GM21723 (cell line): ENCODE data around the gene GGTA1.
"Not testable (repeated sequence)": the region's sequence is repeated elsewhere in the genome, so short reads cannot be mapped to it uniquely, and the experiment has no call there.

ENCODE experiments used
- ATAC-seq: cut with Tn5 transposase; IDR thresholded peaks from one replicate; pipeline ENCODE4 v1.9.1; 2021; ENCODE audit warnings: mild to moderate bottlenecking, moderate library complexity; ENCODE audit not compliant: unreplicated experiment

The GGTA1 gene

DNA sequence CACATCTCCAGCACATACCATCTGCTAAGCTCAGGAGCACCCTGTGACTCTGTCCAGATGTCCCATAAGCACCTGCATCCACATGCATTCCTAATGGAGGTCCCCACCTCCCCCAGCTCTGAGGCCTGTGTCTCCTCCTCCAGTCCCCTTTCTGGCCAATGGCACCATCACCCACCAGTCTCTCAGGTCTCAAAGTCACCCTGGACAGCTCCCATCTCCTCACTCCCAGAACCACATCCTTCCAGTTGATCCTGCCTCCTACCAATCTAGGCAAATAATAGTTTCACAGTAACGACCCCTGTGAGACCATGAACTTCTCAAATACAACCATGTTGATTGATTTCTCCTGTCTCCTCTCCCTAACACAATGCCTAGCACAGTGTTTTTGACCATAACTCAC lies 40.1 kb downstream of the GGTA1 start:
- ATAC-seq: no peak

DNA sequence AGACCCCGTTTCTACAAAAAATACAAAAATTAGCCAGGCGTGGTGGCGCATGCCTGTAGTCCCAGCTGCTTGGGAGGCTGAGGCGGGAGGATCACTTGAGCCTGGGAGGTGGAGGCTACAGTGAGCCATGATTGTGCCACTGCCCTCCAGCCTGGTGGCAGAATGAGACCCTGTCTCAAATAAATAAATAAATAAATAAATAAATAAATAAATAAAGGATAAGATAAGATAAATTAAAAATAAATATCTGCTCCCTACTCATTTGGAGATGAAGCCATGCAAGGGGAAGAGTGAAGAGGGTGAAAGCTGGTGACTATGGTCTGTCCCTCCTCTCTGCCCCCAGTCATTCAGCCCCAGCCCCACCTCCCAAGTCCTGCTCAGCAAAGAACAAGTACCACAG lies 41.2 kb downstream of the GGTA1 start:
- not testable (repeated sequence) for ATAC-seq

DNA sequence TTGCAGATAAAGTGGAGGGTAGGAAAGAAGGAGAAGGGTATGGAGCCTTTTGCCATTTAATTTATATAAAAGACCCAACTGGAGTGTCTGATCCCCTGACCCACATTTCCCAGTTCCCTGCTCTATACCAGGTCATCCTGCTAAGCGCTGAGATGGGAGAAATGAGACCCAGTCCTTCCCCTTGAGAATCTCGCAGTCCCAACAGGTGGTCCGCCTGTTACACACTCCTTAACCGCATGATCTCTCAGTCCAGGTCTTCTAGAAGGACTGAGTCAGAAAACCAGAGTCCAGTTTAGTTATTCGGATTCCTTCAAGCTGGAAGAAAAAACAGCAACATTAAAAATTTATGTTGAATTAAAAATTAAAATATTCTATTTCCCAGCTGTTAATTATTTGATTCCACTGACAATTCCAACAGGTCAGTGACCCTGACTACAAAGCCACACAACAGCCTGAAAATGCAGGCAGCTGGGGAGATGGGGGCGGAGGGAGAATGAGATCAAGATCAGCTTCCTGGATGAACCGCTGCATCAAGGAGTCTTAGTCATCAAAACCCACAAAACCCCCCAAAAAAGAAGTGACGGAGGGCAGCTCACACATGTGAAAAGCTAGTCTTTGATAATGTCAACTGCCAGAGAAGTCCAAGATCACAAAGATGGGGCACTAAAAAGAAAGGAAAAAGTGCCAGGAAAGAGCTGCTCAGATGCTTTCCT lies 44.0 kb downstream of the GGTA1 start:
- ATAC-seq: no peak

DNA sequence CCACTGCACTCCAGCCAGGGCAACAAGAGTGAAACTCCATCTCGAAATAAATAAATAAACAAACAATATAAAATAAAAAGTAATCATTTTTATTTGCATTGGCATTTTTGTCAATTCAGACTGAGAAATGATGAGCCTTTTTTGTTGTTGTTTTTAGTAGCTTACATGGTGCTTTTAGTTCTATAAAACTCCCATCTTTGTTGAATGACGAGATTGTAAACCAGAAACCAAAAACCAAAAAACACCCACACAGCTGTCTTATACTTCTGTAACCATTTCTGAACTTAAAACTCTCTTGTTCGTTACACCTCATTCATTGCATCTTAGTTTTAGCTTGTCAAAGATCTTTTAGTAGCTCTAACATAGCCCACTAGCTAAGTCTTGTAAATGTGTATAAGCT lies 44.7 kb downstream of the GGTA1 start:
- no peak for ATAC-seq

DNA sequence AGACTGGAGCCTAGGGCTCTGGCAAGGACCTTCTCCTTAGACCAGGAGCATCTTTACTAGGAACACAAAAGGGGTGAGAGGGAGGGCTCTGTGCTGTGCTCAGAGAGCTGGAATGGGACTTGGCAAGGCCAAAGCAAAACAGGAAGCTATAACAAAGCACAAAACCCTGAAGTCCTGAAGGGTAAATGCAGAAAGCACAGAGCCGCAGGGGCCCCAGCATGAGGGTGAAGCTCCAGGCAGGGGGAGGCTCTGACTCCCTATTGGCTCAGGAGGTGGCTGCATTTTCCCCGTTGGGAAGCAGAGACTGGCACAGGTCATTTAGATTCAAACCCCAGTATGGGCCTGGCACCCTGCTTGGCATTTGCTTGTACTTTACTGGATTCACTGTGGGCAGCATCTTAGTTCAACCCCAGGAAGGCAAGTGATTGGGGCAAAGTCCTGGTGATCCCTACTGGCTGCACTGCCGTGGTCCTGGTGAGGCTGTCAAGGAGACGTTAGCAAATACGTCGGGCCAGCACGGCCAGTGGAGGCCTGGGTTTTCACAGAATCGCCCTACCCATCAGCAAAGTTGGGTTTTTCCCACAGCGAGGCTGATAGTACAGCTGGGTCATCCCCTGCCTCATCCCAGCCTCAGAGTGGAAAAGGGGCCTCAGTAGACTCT lies 46.3 kb downstream of the GGTA1 start:
- no peak for ATAC-seq

DNA sequence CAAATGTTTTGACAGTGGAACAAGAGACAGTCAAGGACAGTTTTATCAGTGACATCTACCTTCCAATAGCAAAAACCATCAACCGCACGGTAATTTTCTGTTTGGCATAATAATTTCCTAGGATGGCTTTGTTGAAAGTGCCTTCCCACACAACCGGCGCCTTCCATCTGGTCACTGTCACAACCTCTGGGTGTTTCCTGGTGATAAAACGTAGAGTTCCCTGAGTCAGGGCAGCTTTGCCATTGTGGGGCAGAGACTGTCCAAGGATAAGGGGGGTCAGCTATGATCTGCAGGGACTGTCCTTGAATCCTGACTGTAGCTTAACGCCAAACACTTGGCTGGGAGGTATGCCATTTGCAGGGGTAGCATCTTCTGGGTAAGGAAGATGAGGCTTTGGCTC lies 47.6 kb downstream of the GGTA1 start:
- ATAC-seq: no peak

DNA sequence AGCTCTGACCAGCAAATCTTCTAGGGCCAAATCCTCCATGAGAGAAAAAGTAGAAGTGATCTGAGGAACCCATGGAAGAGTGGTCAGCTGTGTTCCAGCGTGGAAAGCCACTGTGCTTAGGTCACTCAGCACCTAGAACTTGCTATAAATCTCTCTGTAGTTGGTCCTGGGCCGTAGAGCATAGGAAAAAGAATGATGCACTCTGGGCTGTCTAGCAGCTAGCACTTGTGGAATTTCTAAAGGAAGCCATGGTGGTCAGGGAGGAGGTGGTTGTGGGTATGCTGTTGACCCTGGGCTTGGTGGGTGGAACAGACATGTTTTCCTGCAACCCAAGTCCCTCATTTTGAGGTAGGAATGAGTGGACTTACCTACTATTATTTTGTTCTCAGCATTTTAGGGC lies 48.1 kb downstream of the GGTA1 start:
- ATAC-seq: no peak

DNA sequence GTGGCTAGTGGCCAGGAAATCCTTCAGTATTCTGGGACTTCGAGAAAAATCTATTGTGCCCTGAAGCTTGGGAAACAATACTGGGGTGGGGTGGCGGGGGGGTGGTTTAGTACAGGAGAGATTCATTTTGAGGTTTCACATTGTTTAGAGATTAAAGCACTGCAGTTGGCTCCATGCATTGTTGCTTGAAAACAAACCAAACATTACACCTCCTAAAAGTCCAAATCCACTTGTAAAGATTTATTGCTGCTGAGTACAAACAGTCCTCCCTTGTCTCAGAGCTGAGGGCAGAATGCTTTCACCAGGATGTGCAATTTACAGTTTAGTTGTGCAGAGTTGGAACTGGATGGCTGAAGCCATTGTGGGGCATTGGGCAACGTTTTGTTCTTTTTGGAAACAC lies 49.4 kb downstream of the GGTA1 start:
- ATAC-seq: no peak

DNA sequence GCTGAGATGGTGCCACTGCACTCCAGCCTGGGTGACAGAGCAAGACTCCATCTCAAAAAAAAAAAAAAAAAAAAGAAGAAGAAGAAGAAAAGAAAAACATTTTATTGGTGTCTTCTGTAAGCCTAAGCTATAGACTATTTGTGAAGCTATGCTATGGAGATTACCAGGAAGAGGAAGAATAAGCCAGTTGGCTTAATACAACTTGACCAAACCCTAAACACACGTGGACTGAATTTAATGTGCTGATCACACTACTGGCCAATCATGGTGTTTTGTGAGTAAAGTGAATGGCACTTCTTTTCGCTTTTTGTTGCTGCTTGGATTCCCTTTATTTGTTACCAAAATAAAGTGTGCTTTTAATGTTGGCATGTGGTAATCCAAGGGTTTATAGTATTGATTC lies 49.9 kb downstream of the GGTA1 start:
- ATAC-seq: no peak

DNA sequence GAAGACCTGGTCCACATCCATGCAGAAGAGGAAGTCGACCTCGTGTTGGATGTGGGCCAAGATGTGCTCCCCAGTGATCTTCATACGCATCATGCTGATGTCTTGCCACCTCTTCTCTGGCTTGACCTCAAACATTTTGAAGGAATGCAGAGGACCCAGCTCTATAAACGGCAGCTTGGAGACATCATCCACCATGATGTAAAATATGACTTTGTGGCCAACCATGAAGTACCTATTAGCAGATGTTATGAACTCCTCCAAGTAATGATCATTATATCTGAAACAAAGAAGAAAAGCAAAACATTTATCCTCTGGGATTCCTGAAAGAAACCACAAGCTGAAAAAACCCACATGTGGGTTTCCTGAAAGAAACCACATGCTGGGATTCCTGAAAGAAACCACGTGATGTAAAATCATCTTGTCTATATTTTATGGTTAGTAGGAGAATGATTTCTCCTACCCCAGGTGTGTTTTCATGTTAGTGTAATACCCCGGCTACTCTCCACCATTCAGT lies 52.3 kb downstream of the GGTA1 start:
- ATAC-seq: no peak

DNA sequence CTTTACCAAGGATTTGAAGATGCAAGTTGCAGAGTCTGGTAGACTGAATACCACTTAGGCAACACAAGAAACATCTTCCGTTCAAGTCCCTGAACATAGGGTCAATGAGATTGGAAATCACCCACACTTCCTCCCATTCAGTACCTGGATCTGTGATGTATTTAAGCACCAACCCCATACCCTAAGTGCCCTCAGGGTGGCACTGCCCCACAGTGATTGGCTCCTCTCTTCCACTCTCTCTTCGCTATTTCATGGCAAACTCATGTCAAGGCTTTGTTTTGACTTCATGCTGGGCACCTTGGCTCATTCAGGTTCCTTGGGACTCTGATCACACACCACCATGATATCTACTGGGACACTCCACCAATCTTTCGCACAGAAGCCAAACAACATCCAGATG lies 53.7 kb downstream of the GGTA1 start:
- ATAC-seq: no peak

DNA sequence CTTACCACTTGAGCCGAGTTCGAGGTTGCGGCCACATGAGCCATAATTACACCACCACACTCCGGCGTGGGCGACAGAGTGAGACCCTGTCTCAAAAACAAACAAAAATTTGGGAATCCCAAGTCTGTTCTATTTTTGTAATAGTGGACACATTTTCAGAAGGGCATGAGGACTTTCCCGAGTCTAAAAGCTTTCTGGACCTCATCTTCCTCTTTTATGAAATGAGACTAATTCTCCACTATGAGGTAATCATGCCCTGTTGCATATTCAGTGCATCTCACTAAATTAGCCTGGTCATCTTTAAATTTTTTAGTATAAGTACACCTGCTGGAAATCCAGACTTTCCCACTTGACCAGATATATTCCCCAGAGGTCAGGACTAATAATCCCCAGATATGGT lies 55.7 kb downstream of the GGTA1 start:
- ATAC-seq: no peak

DNA sequence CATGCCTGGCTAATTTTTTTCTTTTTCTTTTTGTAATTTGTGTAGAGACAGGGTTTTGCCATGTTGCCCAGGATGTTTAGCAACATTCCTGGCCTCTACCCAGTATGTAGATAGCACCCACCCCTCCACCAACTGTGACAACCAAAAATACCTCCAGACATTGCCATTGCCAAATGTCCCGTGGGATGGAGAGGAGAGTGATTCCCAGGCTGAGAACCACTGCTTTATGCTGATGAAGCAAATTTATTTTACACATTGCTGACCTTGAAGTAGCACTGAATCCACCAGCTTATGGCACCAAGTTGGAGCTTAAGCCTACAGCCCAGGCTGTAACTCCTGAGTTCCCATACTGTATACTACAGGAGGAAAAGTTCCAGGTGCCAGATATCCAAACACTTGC lies 58.5 kb downstream of the GGTA1 start:
- ATAC-seq: no peak

DNA sequence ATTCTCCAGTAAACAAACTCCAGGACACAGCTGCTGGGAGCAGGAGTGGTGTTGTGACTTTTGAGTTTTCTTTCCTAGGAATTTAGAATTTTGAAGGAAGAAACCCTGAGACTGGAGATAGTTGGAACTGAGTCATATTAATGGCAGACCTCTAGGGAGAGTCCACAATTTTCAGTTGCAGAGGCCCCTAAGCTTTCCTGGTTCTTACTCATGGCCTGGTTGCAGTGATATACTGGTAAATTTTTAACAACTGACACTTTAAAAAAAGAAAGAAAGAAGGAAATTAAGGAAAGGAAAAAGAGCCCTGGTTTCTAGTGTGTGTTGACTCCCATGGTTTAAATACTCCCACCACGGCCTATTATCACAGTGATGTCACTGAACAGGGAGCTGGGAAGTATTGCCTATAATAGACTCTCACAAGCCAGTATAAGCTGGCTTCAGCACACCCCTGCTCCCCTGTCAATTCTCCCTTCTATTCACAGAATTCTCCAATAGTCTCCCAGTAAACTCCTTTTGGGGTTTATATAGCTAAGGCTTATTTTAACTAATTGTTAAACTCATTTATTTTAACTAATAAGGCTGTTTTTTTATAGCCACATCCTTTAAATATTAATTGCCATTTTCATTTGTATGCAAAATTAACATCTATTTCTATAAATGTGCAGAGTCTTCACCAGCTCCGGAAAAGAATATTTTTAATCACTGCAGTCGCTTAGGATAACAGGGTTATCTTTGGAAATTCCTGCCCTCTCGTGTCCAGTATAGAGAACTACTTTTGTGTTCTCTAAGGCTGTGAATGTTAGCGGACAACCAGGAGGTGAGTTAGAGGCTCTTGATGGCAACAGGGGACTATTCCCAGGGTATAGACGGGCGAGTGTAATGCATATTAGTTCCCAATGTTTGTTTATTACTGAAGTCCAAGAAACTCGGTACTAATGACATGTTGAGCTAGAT lies 59.7 kb downstream of the GGTA1 start:
- no peak for ATAC-seq

DNA sequence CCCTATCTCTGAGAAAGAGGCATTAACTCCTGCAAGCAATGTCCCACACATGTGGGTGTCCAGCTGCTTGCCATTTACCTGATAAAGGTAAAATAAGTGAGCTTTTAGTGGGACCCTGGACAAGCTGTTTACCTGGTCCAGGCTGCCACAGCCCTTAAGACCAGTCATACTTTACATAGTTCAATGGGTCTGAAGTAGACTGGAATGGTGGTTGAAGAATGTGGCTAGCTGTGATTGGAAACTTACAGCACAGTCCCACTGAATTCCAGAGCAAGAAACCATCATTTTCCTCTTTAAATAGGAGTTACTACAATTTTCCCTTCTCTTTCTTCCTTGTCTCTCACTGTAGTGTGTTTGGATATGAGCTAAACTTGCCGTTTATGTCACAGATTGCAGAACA lies 60.6 kb downstream of the GGTA1 start:
- ATAC-seq: no peak

DNA sequence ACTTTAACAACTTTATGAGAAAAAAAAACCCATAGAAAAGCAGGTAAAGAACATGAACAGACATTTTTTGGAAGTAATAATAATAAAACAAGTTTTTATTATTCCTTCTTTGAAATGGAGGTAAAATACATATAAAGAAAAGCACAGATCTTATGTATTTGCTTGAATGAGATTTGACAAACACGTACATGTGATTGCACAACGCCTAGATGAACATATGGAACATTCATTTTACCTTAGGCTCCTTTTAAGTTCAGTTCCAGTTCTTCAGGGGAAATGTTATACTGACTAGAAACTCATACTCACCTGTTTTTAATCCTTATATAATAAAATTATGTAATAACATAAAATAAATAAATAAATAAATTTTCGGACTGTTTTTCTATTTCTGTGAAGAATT lies 61.8 kb downstream of the GGTA1 start:
- no peak for ATAC-seq

DNA sequence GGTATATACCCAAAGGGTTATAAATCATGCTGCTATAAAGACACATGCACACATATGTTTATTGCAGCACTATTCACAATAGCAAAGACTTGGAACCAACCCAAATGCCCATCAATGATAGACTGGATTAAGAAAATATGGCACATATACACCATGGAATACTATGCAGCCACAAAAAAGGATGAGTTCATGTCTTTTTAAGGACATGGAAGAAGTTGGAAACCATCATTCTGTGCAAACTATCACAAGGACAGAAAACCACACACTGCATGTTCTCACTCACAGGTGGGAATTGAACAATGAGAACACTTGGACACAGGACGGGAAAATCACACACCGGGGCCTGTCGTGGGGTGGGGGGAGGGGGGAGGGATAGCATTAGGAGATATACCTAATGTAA lies 62.6 kb downstream of the GGTA1 start:
- ATAC-seq: not testable (repeated sequence)

DNA sequence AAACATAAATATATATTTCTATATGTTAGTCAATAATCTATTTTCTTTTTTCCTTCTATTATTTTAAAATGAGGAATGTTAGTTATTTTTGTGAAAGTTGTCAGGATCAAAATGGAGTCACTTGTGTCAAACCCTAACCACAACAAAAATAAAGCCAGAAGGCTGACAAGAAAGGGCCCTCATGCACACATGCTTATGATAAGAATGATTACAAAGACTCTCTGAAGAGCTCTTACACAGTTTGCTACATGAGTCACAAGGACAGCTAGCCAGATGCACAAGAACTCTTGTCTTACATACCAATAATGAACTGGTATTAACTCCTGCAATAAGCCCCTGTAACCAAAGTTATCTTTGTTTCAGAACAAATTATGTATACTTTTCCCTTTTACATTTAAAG lies 64.7 kb downstream of the GGTA1 start:
- ATAC-seq: no peak

DNA sequence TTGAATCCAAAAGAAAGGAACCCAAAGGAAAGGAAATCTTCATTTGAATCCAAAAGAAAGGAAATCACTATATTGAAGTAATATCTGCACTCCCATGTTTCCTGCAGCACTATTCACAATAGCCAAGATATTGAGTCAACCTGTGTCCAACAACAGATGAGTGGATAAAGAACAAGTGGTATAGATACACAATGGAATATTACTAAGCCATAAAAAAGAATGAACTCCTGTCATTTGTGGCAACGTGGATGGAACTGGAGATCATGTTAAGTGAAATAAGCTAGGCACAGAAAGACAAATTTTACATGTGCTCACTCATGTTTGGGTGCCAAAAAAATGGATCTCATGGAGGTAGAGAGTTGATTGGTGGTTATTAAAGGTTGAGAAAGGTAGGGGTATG lies 71.7 kb downstream of the GGTA1 start:
- ATAC-seq: no peak

DNA sequence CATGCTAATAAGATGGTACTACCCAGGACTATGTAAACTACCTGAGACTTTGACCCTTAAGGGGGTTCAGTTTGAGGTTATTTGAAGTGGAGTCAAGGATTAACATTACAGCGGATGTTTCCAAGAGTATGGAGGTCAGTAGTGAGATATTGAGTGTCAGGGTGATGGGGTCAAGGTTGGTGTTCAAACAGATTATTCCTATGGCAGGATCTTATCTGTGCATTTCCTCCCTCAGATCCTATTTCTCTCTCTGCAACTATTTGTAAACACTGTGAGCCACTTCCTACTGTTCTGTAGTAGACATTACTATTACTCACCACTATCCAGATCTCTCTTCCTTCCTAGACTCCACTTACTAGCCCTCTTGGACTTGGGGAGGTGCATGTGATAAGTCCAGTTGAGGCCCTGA lies 75.6 kb downstream of the GGTA1 start:
- no peak for ATAC-seq

DNA sequence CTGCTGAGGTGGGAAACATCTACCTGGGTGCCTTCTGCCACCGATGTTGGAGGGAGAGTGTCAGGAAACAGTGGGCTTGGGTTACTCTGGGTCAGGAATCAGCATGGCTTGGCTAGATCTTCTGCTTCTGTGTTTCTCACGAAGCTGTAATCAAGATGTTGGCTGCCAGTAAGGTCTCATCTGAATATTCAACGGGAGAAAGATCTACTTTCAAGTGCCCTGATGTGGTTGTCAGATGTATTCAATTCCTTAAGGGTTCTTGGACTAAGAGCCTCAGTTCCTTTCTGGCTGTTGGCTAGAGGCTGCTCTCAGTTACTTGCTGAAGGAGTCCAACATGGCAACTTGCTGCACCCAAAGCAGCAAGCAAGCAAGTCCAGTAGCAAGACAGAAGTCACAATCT lies 87.7 kb downstream of the GGTA1 start:
- no peak for ATAC-seq

DNA sequence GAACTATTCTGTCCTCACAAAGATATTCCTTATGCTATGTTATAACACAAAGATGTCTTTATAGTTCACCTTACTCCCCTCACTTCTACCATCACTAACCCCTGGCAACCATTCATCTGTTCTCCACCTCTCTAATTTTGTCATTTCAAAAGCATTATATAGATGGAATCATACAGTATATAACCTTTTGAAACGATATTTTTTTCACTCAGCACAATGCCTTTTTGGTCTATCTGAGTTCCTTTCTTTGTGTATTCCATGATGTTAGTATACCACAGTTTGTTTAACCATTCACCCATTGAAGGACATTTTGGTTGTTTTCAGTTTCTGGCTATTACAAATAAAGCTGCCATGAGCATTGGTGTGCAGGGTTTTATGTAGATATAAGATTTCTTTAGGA lies 93.7 kb downstream of the GGTA1 start:
- ATAC-seq: no peak
